ENCODE measurements around the gene EPHA10.

The EPHA10 gene

DNA sequence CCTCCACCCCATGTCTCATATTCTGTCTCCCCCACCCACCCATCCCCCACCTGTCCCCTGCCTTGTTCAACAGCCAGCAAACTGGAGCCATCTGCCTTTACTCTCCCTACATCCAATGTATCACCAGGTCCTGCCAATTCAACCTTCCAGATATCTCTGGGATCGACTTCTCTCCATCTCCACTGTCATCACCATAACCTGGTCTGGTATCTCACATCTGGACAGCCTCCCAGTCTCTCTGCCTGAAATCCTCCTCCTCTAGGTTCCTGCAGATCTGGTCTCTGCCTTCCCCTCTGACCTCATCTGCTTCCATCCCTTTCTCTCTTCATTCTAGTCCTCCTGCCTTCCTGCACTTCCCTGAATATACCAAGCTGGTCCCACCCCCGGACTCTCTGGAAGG, 94.8 kb downstream of the EPHA10 start:
- no peak for DNase-seq

- DNase-seq, result peak; percentile 88
These were observed 97.8 kb downstream of the EPHA10 start for GRCh38 chr1:37667023-37667671.

- DNase-seq, result no peak
These were observed 98.6 kb downstream of the EPHA10 start for GRCh38 chr1:37666241-37666867.
